Endothelial cell of umbilical vein (primary cell): Measurements from ENCODE around the gene TM9SF3. TPM values are rescaled to one million over a fixed set of nuclear protein-coding genes. Genes with fewer than 3 reads are reported as not detected.

Experiments used
- BruUV-seq: library from RNA; stranded (reverse); fragments of 400-500 nt; replicated peaks from 2 replicates; lab custom pipeline; 2021; lab: Mats Ljungman, UMichigan
- CTCF ChIA-PET: fragments of 300-600, 350-600 bp; sonication (Branson Sonifier 250); formaldehyde crosslinking; loops from one replicate; lab custom pipeline; 2021; ENCODE audit warnings: antibody characterized with exemption, inconsistent platforms; lab: Charles Lee
- POLR2A ChIA-PET: fragments of 300-600, 350-600 bp; sonication (Branson Sonifier 250); formaldehyde crosslinking; loops from one replicate; lab custom pipeline; 2021; ENCODE audit warnings: antibody characterized with exemption, inconsistent platforms; lab: Charles Lee
- DNase-seq: peaks from one replicate; pipeline ENCODE4 v3.0.0-alpha.2; 2011; ENCODE audit warnings: low read depth, low spot score
- FAIRE-seq: peaks from 2 replicates; lab custom pipeline; 2011; peaks lifted over from hg19 to GRCh38; lab: Jason Lieb, UNC
- H2AFZ ChIP-seq: 2 replicates; pipeline ENCODE4 v1.6.0; 2012; ENCODE audit warnings: low read depth, low read length, control low read depth, inconsistent platforms
- H3K27ac ChIP-seq: 2 replicates; pipeline ENCODE4 v1.5.1; 2011; ENCODE audit warnings: low read depth, mild to moderate bottlenecking, control low read depth, low read length, moderate library complexity; ENCODE audit not compliant: insufficient read depth
- H3K27me3 ChIP-seq, 2 experiments: 2 replicates each; pipeline versions ENCODE4 v1.6.0 to v1.6.1; 2011; ENCODE audit warnings: low read length in 2 of 2, mixed read lengths in 1 of 2; ENCODE audit not compliant: control insufficient read depth in 2 of 2, insufficient read depth in 2 of 2
- H3K36me3 ChIP-seq, 2 experiments: 2 replicates in 1 of 2; 3 replicates in 1 of 2; pipeline ENCODE4 v1.5.1; 2011; ENCODE audit warnings: low read length in 2 of 2, mild to moderate bottlenecking in 1 of 2, moderate library complexity in 1 of 2; ENCODE audit not compliant: control insufficient read depth in 2 of 2, insufficient read depth in 2 of 2; ENCODE audit errors: extremely low read depth in 1 of 2
- H3K4me1 ChIP-seq: 3 replicates; pipeline ENCODE4 v1.5.1; 2011; ENCODE audit warnings: mild to moderate bottlenecking, low read length; ENCODE audit not compliant: control insufficient read depth, insufficient read depth; ENCODE audit errors: extremely low read depth
- H3K4me2 ChIP-seq: 2 replicates; pipeline ENCODE4 v1.6.1; 2011; ENCODE audit warnings: low read length, control low read depth, mixed read lengths; ENCODE audit not compliant: insufficient read depth
- H3K4me3 ChIP-seq, 3 experiments: fragments of 200-600 bp in 1 of 3; sonication (generic), shearing (Covaris generic) in 1 of 3; replicated peaks in 1 of 3; 2 replicates each; pipeline ENCODE4 v1.5.1; 2011 to 2016; ENCODE audit warnings: control low read depth in 3 of 3, low read length in 3 of 3, mild to moderate bottlenecking in 2 of 3, inconsistent platforms in 1 of 3, low read depth in 1 of 3, moderate library complexity in 1 of 3; ENCODE audit not compliant: insufficient read depth in 1 of 3
- H3K79me2 ChIP-seq: 2 replicates; pipeline ENCODE4 v1.6.0; 2012; ENCODE audit warnings: low read length, inconsistent platforms; ENCODE audit not compliant: control insufficient read depth, insufficient read depth
- H3K9ac ChIP-seq: replicated peaks from 2 replicates; pipeline ENCODE3; 2011; ENCODE audit warnings: low read length, control low read depth; ENCODE audit not compliant: insufficient read depth; ENCODE audit errors: extremely low read depth
- H3K9me1 ChIP-seq: replicated peaks from 3 replicates; pipeline ENCODE4 v1.6.0; 2011; ENCODE audit warnings: mild to moderate bottlenecking, low read length; ENCODE audit not compliant: control insufficient read depth, insufficient read depth; ENCODE audit errors: extremely low read depth
- H3K9me3 ChIP-seq: replicated peaks from 2 replicates; pipeline ENCODE4 v1.5.1; 2012; ENCODE audit warnings: low read length, inconsistent platforms; ENCODE audit not compliant: control insufficient read depth, insufficient read depth
- H4K20me1 ChIP-seq: replicated peaks from 2 replicates; pipeline ENCODE3; 2011; ENCODE audit warnings: mild to moderate bottlenecking, low read length; ENCODE audit not compliant: control insufficient read depth, insufficient read depth; ENCODE audit errors: extremely low read depth
- EZH2 ChIP-seq: IDR thresholded peaks from 2 replicates; pipeline ENCODE4 v1.6.1; 2012; ENCODE audit warnings: borderline replicate concordance, low read depth, mild to moderate bottlenecking, moderate library complexity, low read length, inconsistent platforms; ENCODE audit not compliant: severe bottlenecking
- FOS ChIP-seq: IDR thresholded peaks from 2 replicates; pipeline ENCODE4 v1.6.1; 2011; ENCODE audit warnings: mild to moderate bottlenecking, low read length, moderate library complexity, borderline replicate concordance; ENCODE audit not compliant: insufficient read depth
- GATA2 ChIP-seq: IDR thresholded peaks from 2 replicates; pipeline ENCODE4 v1.7.0; 2011; ENCODE audit warnings: low read depth, mild to moderate bottlenecking, moderate library complexity, mixed read lengths, low read length; ENCODE audit not compliant: insufficient read length, insufficient read depth
- JUN ChIP-seq: IDR thresholded peaks from 2 replicates; pipeline ENCODE4 v1.6.1; 2011; ENCODE audit warnings: borderline replicate concordance, low read depth; ENCODE audit not compliant: insufficient read length, insufficient read depth
- MYC ChIP-seq: IDR thresholded peaks from one replicate; pipeline ENCODE4 v1.6.1; 2011; ENCODE audit warnings: mild to moderate bottlenecking, low read depth, low read length
- POLR2A ChIP-seq: IDR thresholded peaks from 2 replicates; pipeline ENCODE4 v1.6.1; 2012; ENCODE audit warnings: low read depth, mild to moderate bottlenecking, control low read depth, low read length
- POLR2AphosphoS5 ChIP-seq: IDR thresholded peaks from 2 replicates; pipeline ENCODE4 v1.6.1; 2012; ENCODE audit warnings: low read depth, mild to moderate bottlenecking, control low read depth, low read length, moderate library complexity; ENCODE audit not compliant: insufficient read depth
- dilution Hi-C: fragments of 300-500 bp; cut with MboI; formaldehyde crosslinking; loops from one replicate; pipeline ENCODE4 v1.15.0; 2019; ENCODE audit warnings: low sequenced_read_pairs; ENCODE audit not compliant: extremely low pct_ligation_motif_present
- intact Hi-C: fragments of 100-400 bp; cut with micrococcal nuclease; formaldehyde crosslinking; loops from one replicate; pipeline ENCODE4 v1.10.0; 2022
- polyA plus RNA-seq, 4 experiments: library from polyadenylated mRNA; depleted of rRNA in 3 of 4; stranded (reverse) in 3 of 4; unstranded in 1 of 4; fragments of >200 nt; gene quantifications; 2 replicates each; pipeline versions ENCODE4 v1.2.1 to v1.2.3, GENCODE V29; 2011 to 2012; ENCODE audit warnings: missing spikeins in 1 of 4
- total RNA-seq: library from RNA; stranded (reverse); gene quantifications from 2 replicates; pipeline ENCODE4 v1.2.3, GENCODE V29; 2021
- TF ChIP-seq, protein P1 (sequence below): IDR thresholded peaks from 2 replicates; pipeline ENCODE4 v1.6.1; 2011; ENCODE audit not compliant: insufficient read depth, insufficient read length
- TF ChIP-seq, protein P2 (sequence below), 2 donors: IDR thresholded peaks; 1 replicate in 1 of 2; 2 replicates in 1 of 2; pipeline ENCODE4 v1.5.1; 2011; ENCODE audit warnings: low read length in 2 of 2, mild to moderate bottlenecking in 2 of 2, moderate library complexity in 2 of 2, control low read depth in 1 of 2, inconsistent platforms in 1 of 2, low read depth in 1 of 2; ENCODE audit not compliant: insufficient read depth in 1 of 2; ENCODE audit errors: extremely low read depth in 1 of 2

The TM9SF3 gene
- total and polyA plus RNA-seq, 2 donors (not counting 3 experiments of a cell fraction or from before 2014, with no cell fraction given): 133 to 144 TPM

DNA sequence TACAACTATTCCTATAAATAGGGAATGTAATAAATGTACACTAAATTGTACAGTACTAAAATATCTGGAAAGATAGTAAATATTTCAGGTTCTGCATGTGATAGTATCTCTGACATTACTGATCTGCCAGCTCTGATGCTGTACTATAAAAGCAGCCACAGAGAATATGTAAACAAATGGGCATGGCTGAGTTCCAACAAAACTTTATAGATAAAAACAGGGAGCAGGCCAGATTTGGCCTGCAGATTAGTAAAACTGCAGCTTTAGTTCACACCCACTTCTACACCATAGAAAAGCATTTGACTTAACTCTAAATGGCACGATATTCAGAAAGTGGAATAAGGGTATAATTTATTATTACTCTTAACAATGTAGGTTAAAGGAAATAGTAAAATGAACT lies 54.3 kb downstream of the TM9SF3 start:
- no peak overlapping the region for H2AFZ ChIP-seq
- TF ChIP-seq, protein P1, sequence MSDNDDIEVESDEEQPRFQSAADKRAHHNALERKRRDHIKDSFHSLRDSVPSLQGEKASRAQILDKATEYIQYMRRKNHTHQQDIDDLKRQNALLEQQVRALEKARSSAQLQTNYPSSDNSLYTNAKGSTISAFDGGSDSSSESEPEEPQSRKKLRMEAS: no peak
- no peak for TF ChIP-seq FOS
- ChIA-PET CTCF (interaction anchor here (0.7 to 2.5 kb wide), 3 partner anchors 17 to 21 kb away, joined by 3 to 10 read pairs (median 5); partner anchors contain the start of gene TLL2), POLR2A (no interaction called here)
- H3K9me3 ChIP-seq: no peaks in the 10 kb centered on the region
- H3K9ac ChIP-seq: no peak overlapping the region
- H3K9me1 ChIP-seq: no peaks in the 10 kb centered on the region
- intact Hi-C loops (no loop called here), dilution Hi-C loops (no loop called here)
- H3K4me2 ChIP-seq: no peak overlapping the region
- H3K27me3 ChIP-seq: no peaks in the 10 kb centered on the region
- FAIRE-seq: no peak
- no TSS peak for BruUV-seq
- H3K27ac ChIP-seq: no peak overlapping the region
- H3K36me3 ChIP-seq: peaks cover 2 to 9% of the 10 kb centered on the region in 2 experiments
- DNase-seq: peak; percentile 33
- peaks cover 42% of the 10 kb centered on the region for H3K79me2 ChIP-seq
- H4K20me1 ChIP-seq: peaks cover 4% of the 10 kb centered on the region
- no peaks in the 10 kb centered on the region for H3K4me1 ChIP-seq
- no peak overlapping the region for H3K4me3 ChIP-seq

DNA sequence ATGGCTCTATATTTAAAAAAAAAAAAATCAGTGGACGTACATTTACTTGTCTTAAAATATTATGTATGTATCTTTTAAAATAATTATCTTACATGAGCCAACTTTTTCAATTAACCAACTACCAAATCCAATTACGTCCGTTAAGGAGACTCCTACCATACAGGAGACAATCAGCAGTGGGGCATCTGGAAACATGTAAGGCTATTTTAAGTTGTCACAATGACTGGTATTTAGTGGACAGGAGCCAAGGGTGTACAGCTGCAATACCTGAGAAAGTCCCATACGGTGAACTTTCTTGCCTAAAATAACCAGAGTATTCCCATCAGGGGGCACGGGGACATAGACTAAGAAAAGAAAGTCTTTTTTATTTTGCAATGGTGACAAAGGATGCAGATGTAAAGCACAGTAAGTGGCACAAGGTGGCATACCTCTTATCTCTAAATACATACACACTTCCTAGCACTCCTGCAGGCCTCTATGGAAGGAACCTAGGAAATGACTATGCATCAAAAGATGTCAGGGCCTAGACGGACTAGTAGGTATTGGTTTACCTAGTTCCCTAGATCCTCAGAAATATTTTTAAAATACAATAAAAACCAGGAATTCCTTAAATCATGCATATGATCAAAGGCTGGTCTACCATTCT lies 57.1 kb downstream of the TM9SF3 start:
- peaks cover 11 to 17% of the 10 kb centered on the region in 2 experiments for H3K36me3 ChIP-seq
- H3K4me2 ChIP-seq: no peak overlapping the region
- ChIA-PET POLR2A (no interaction called here), CTCF (no interaction called here)
- H3K9me3 ChIP-seq: no peaks in the 10 kb centered on the region
- no peak overlapping the region for H3K9ac ChIP-seq
- no peaks in the 10 kb centered on the region for H3K27me3 ChIP-seq
- no TSS peak for BruUV-seq
- DNase-seq: no peak
- H4K20me1 ChIP-seq: peaks cover 4% of the 10 kb centered on the region
- no peak overlapping the region for H2AFZ ChIP-seq
- dilution Hi-C loops (no loop called here), intact Hi-C loops (no loop called here)
- no peak for TF ChIP-seq POLR2AphosphoS5
- TF ChIP-seq, protein P2, sequence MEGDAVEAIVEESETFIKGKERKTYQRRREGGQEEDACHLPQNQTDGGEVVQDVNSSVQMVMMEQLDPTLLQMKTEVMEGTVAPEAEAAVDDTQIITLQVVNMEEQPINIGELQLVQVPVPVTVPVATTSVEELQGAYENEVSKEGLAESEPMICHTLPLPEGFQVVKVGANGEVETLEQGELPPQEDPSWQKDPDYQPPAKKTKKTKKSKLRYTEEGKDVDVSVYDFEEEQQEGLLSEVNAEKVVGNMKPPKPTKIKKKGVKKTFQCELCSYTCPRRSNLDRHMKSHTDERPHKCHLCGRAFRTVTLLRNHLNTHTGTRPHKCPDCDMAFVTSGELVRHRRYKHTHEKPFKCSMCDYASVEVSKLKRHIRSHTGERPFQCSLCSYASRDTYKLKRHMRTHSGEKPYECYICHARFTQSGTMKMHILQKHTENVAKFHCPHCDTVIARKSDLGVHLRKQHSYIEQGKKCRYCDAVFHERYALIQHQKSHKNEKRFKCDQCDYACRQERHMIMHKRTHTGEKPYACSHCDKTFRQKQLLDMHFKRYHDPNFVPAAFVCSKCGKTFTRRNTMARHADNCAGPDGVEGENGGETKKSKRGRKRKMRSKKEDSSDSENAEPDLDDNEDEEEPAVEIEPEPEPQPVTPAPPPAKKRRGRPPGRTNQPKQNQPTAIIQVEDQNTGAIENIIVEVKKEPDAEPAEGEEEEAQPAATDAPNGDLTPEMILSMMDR (IDR thresholded peaks at IDR 0.05; ENCODE audit: extremely low read depth in 1 of 2, insufficient read depth in 1 of 2, low read depth in 1 of 2, low read length in 2 of 2): no peak
- TF ChIP-seq FOS: no peak
- TF ChIP-seq, protein P1: no peak
- no peak for TF ChIP-seq JUN
- TF ChIP-seq MYC: no peak
- TF ChIP-seq GATA2: no peak
- no peak for TF ChIP-seq POLR2A
- no peak for TF ChIP-seq EZH2
- no peak for FAIRE-seq
- H3K79me2 ChIP-seq: peaks cover 25% of the 10 kb centered on the region
- no peak overlapping the region for H3K4me3 ChIP-seq
- no peaks in the 10 kb centered on the region for H3K9me1 ChIP-seq
- no peak overlapping the region for H3K27ac ChIP-seq
- no peaks in the 10 kb centered on the region for H3K4me1 ChIP-seq
